Neural crest cell (in vitro differentiated cells): ENCODE measurements around the gene MAB21L2. TPM values are rescaled to one million over a fixed set of nuclear protein-coding genes. Genes with fewer than 3 reads are reported as not detected.
"Not testable (repeated sequence)": the region's sequence is repeated elsewhere in the genome, so short reads cannot be mapped to it uniquely, and the experiment has no call there.

Source experiments
- DNase-seq: peaks from one replicate; pipeline ENCODE4 v3.0.0; 2021; ENCODE audit warnings: low read depth, mixed read lengths, low spot score
- H3K27ac Mint-ChIP-seq: one replicate; pipeline ENCODE4 v1.8.0; 2021; ENCODE audit warnings: mild to moderate bottlenecking, mixed read lengths; ENCODE audit not compliant: unreplicated experiment
- H3K27me3 Mint-ChIP-seq: 2 replicates; pipeline ENCODE4 v1.8.0; 2021; ENCODE audit warnings: low read depth, mild to moderate bottlenecking, mixed read lengths
- H3K36me3 Mint-ChIP-seq: 2 replicates; pipeline ENCODE4 v1.8.0; 2021; ENCODE audit warnings: low read depth, mild to moderate bottlenecking, mixed read lengths
- H3K4me1 Mint-ChIP-seq: 2 replicates; pipeline ENCODE4 v1.8.0; 2021; ENCODE audit warnings: mixed read lengths
- H3K4me3 Mint-ChIP-seq: one replicate; pipeline ENCODE4 v1.8.0; 2021; ENCODE audit warnings: mild to moderate bottlenecking, mixed read lengths
- H3K9me3 Mint-ChIP-seq: 2 replicates; pipeline ENCODE4 v1.8.0; 2021; ENCODE audit warnings: mixed read lengths
- CTCF ChIP-seq: fragments of 200-600 bp; sonication (generic); conservative IDR thresholded peaks from 2 replicates; pipeline ENCODE4 v1.5.0; 2021; ENCODE audit warnings: antibody characterized with exemption, mild to moderate bottlenecking
- total RNA-seq: library from RNA; stranded (reverse); gene quantifications from 2 replicates; pipeline ENCODE4 v1.2.1, GENCODE V29; 2021

Gene MAB21L2
- total RNA-seq, 1 donor from 2014 or later, result 3.5 TPM

GRCh38 chr4:150562250-150562649 is 19.7 kb upstream of the MAB21L2 start:
- no peak for TF ChIP-seq CTCF
- Mint-ChIP-seq H3K9me3 (peaks cover 3% of the 10 kb centered on the region), H3K27me3 (no peaks in the 10 kb centered on the region), H3K27ac (no peak overlapping the region), H3K36me3 (peaks cover 10% of the 10 kb centered on the region), H3K4me3 (no peak overlapping the region), H3K4me1 (no peaks in the 10 kb centered on the region)
- DNase-seq, result no peak

- no peak for DNase-seq
- H3K9me3 Mint-ChIP-seq, result peaks cover 3% of the 10 kb centered on the region
- H3K27ac Mint-ChIP-seq, result no peak overlapping the region
- H3K4me3 Mint-ChIP-seq, result no peak overlapping the region
- no peaks in the 10 kb centered on the region for H3K4me1 Mint-ChIP-seq
- TF ChIP-seq CTCF, result no peak
- H3K36me3 Mint-ChIP-seq, result peaks cover 10% of the 10 kb centered on the region
- no peaks in the 10 kb centered on the region for H3K27me3 Mint-ChIP-seq
Observed at GRCh38 chr4:150562751-150563150, 19.2 kb upstream of the MAB21L2 start.

GRCh38 chr4:150564967-150565366 is 17.0 kb upstream of the MAB21L2 start:
- DNase-seq, H3K36me3 Mint-ChIP-seq, H3K4me1 Mint-ChIP-seq, H3K27me3 Mint-ChIP-seq, H3K4me3 Mint-ChIP-seq, H3K27ac Mint-ChIP-seq, H3K9me3 Mint-ChIP-seq: not testable (repeated sequence)

- Mint-ChIP-seq H3K9me3 (peaks cover 3% of the 10 kb centered on the region), H3K27me3 (no peaks in the 10 kb centered on the region), H3K4me1 (no peaks in the 10 kb centered on the region), H3K4me3 (no peak overlapping the region), H3K27ac (no peak overlapping the region), H3K36me3 (peaks cover 10% of the 10 kb centered on the region)
- no peak for TF ChIP-seq CTCF
- DNase-seq, result no peak
Observed at GRCh38 chr4:150567070-150567469, 14.9 kb upstream of the MAB21L2 start.

GRCh38 chr4:150569384-150569987 is 12.5 kb upstream of the MAB21L2 start:
- Mint-ChIP-seq H3K4me3 (no peak overlapping the region), H3K36me3 (peaks cover 7% of the 10 kb centered on the region), H3K27me3 (no peaks in the 10 kb centered on the region), H3K27ac (no peak overlapping the region), H3K4me1 (no peaks in the 10 kb centered on the region), H3K9me3 (no peaks in the 10 kb centered on the region)
- no peak for TF ChIP-seq CTCF
- DNase-seq, result no peak

- no peak for DNase-seq
- Mint-ChIP-seq H3K4me1 (no peaks in the 10 kb centered on the region), H3K27me3 (no peaks in the 10 kb centered on the region), H3K4me3 (no peak overlapping the region), H3K36me3 (peaks cover under 1% of the 10 kb centered on the region), H3K9me3 (no peaks in the 10 kb centered on the region), H3K27ac (no peak overlapping the region)
- TF ChIP-seq CTCF, result no peak
Observed at GRCh38 chr4:150569998-150570535, 11.9 kb upstream of the MAB21L2 start.
